NCI-H345 (cell line): ENCODE measurements around the gene MCUR1.
"Not testable (repeated sequence)": the region's sequence is repeated elsewhere in the genome, so short reads cannot be mapped to it uniquely, and the experiment has no call there.

Source experiments
- DNase-seq: peaks from one replicate; lab custom pipeline; 2025; lab: John Stamatoyannopoulos, UW

Gene MCUR1, protein sequence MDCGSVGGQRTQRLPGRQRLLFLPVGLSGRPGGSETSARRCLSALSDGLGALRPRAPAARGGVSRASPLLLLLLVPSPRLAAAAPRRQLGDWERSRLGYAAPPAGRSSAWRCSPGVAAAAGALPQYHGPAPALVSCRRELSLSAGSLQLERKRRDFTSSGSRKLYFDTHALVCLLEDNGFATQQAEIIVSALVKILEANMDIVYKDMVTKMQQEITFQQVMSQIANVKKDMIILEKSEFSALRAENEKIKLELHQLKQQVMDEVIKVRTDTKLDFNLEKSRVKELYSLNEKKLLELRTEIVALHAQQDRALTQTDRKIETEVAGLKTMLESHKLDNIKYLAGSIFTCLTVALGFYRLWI

DNA sequence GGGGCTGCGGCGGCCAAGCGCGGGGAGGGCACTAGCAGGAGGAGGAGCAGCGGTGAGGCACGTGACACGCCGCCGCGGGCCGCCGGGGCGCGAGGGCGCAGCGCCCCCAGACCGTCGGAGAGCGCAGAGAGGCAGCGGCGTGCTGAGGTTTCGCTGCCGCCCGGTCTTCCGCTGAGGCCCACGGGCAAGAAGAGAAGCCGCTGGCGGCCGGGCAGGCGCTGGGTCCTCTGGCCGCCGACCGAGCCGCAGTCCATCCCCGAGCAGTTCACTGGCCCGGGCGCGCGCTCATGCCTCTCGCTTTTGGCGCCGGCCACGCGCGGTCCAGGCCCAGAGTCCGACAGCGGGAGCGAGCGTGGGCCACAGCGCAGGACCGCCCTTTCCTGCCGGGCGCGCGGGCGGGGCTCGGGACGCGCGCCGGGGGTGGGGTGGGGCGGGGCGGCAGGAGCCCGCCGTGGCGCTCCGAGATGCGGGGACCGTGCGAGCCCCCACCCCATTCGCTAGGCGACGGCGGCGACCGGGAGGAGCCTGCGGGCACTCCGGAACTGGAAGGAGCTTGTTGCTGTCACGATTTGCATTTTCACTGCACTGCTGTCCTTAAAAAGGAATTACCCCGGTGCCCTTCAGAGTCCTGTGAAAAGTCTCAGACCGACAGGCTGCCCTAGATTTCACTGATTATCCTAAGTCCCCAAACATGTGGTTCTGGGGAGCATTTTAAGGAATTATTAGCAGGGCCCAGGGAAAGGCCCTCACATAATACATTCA is at the start of gene MCUR1:
Gene MCUR1 (minus strand): TSS at position 382 of the 762 bp plus-strand sequence. CDS start 128 bp downstream, at position 254.
- peak; percentile 58 for DNase-seq

DNA sequence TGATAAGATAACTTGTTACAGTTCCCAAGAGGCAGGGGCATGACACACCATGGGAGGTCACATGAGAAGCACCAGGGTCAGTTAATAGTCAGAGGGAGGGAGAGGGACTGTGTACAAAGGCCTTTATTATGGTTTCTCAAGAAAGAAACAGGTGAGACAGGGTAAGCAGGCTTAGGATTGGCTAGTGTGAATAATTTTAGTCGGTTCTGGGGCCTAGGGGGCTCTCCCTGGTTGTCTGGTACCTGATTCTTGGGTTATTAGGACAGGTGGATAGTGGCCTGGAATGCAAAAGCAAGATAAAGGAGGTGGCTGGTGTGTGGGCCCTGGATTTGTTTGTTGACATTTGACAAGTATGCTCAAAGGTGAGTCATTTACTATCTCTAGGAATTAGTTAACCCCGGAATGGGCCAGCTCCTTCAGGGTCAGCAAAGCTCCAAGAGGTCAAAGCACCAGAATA is 49.4 kb upstream of the MCUR1 start:
- DNase-seq = no peak

DNA sequence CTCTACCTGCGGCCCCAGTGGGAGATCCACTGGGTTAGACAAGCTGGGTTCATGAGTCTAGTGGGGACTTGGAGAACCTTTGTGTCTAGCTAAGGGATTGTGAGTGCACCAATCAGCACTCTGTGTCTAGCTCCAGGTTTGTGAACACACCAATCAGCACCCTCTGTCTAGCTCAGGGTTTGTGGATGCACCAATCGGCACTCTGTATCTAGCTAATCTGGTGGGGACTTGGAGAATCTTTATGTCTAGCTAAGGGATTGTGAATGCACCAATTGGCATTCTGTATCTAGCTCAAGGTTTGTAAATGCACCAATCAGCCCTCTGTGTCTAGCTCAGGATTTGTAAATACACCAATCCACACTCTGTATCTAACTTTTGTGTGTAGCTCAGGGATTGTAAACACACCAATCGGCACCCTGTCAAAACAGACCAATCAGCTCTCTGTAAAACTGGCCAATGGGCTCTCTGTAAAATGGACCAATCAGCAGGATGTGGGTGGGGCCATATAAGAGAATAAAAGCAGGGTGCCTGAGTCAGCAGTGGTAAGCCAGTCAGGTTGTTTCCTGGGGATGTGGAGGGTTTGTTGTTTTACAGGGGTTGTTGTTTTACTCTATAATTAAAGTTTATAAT is 46.3 kb upstream of the MCUR1 start:
- not testable (repeated sequence) for DNase-seq

DNA sequence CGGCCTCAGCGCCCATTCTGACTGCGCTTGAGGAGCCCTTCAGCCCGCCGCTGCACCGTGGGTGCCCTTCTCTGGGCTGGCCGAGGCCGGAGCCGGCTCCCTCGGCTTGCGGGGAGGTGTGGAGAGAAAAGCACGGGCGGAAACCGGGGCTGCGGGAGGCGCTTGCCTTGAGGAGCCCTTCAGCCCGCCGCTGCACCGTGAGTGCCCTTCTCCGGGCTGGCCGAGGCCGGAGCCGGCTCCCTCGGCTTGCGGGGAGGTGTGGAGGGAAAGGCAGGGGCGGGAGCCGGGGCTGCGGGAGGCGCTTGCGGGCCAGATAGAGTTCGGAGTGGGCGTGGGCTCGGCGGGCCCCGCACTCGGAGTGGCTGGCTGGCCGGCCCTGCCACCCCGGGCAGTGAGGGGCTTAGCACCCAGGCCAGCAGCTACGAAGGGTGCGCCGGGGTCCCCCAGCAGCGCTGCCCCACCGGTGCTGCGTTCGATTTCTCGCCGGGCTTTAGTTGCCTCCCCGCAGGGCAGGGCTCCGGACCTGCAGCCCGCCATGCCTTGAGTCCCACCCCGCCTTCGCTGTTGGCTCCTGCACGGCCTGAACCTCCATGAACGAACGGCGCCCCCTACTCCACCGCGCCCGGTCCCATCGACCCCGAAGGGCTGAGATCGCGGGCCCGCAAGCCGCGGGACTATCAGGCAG is 45.7 kb upstream of the MCUR1 start:
- no peak for DNase-seq

DNA sequence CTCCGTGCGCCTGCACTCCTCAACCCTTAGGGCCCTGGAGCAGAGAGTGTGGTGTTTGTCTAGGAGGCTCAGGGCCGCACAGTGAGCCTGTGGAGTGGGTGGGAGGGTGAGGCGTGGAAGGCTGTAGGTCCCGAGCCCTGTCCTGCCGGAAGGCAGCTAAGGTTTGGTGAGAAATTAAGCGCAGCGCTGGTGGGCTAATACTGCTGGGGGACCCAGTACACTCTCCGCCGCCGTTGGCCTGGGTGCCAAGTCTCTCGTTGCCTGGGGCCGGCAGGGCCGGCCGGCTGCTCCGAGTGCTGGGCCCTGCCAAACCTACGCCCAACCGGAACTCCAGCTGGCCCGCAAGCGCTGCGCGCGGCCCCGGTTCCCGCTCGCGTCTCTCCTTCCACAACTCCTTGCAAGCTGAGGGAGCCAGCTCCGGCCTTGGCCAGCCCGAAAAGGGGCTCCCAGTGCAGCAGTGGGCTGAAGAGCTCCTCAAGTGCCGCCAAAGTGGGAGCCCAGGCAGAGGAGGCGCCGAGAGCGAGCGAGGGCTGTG is 40.4 kb upstream of the MCUR1 start:
- no peak for DNase-seq

DNA sequence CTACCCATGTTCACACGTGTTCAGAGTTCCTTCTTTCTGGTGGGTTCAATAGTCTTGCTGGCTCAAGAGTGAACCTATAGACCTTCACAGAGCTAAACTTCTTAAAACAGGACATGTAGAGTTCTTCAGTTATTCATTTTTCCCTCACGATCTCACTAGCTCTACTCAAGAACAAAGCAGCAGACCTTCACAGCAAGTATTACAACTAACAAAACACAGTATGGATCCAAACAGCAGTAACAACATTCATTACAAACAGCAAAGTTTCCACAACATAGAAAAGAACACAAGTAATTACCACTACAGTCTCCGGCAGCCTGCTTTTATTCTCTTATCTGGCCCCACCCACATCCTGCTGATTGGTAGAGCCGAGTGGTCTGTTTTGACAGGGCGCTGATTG is 39.5 kb upstream of the MCUR1 start:
- DNase-seq = no peak

DNA sequence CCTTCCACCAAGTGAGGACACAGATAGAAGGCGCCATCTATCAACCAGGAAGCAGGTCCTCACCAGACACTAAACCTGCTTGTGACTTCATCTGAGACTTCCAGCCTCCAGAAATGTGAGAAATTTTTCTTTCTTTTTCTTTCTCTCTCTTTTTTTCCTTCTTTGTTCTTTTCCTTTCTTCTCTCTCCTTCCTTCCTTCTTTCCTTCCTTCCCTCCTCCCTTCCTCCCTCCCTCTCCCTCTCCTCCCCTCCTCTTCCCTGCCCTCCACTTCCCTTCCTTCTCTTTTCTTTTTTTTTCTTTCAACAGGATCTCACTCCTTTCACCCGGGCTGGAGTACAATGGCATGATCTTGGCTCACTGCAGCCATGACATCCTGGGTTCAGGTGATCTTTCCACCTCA is 37.4 kb upstream of the MCUR1 start:
- no peak for DNase-seq

DNA sequence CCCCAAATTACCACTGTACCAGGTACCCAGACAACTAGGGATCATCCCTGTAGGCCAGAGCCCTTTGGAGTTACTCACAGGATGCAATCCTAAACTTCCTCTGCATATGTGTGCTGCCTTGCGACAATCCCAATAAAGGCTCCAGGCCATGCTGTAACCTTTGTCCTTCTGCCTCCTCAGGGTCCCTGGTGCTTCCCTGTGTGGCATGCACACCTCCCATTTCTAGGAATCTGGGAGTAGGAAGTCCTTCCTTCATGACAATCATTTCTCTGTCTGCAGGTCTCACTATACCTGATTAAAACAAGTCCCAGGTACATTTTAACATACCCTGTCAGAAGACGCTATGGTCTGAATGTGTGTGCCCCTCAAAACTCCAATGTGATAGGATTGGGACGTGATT is 37.0 kb upstream of the MCUR1 start:
- no peak for DNase-seq

DNA sequence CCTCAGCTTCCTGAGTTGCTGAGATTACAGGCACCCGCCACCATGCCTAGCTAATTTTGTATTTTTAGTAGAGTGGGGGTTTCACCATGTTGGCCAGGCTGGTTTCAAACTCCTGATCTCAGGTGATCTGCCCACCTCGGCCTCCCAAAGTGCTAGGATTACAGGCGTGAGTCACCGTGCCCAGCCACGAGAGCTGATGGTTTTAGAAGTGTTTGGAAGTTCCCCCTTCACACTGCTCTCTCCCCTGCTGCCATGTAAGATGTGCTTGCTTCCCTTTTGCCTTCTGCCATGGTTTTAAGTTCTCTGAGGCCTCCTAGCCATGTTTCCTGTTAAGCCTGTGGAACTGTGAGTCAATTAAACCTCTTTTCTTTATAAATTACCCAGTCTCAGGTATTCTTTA is 36.3 kb upstream of the MCUR1 start:
- not testable (repeated sequence) for DNase-seq

DNA sequence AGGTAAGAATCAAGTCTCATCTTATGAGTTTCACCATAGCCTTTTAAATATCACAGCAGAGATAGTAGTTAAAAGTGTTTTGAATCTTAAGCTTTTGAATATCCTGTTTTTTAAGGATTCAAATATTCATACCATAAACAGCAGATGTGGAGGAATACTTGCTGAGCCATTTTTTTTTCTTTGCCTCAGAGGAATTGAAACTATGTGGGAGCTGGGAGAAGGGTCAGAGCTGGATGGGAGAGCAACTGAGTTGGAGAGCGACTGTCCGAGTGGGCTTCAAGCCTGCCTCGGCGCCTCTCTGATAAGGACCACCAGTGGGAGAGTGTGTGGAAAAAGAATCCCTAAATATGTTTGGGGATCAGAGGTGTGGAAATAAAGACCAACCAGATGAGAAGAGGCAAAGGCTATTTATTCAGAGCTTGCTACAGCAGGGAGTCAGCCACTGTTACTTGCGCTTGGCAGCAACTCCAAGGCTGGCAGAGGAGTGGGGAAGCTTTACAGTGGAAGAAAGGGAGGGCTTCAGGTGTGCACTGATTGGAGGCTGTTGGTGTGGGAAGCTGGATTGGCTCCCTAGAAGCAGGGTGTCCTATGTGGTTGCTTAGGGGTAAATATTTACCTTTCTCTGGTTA is 34.3 kb upstream of the MCUR1 start:
- DNase-seq = no peak

DNA sequence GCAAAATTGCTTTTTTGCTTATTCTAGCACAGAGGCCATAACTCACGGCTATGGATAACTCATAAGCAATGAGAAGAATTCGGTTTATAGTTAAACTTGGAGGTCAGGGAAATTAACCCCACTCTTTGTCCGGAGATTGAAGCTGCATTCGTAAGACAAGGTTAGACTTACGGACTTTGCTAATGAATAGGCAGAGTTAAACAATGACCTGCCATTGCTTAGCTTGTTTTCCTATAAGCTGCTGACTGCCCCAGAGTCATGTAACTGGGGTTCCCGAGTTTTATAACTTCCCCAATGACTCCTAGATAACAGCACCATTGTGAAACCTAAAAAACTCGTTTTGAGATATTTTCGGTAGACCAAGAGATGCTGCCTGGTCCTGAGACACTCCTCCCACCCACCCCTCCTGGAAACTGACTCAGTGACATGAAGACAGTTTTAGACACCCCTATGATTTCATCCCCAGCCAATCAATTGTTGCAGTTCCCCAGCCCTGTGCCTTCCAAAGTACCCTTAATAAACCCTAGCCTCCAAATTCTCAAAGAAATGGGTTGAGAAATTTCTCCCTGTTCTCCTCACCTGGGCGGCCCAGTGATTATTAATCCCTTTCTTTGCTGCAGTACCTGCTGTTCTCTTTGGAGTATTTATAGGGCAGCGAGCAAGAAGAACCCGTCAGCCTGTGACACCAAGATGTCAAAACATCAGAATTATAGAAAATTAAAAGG is 33.1 kb upstream of the MCUR1 start:
- no peak for DNase-seq

DNA sequence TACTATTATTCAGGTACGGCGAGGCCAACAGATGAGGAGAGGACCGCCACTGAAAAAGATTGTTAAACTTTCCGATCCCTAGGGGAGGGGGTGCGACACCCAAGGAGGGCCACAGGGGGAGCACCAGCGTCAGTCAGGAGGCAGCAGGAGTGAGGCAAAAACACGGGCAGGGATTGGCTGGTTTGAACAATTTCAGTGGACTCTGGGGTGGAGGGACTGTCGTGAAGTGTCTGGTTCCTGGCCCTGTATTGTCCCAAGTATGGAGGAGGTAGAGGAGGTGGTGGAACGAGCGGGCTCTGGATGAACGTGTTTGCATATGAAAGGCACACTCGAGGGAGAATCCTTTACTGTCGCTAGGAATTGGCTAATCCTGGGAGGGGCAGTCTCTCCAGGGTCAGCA is 32.5 kb upstream of the MCUR1 start:
- DNase-seq = no peak

DNA sequence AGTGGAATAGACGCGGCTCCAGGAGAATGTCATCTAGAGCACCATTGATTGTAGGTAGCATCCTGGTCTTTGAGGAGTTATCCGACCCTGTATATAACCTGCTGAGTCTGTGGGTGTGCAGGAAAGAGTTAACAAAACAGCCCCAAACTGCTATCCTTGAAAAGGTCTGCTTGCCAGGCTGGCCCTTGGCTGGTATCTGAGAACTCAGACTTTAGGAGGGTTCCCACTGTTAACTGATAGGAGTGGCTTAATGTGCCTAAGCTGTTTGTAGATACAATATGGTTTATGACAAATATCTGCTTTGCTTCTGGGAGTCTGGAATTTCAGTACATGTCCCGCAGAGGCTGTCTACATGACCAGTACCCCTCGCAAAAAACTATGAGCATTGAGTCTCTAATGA is 27.6 kb upstream of the MCUR1 start:
- DNase-seq = no peak

DNA sequence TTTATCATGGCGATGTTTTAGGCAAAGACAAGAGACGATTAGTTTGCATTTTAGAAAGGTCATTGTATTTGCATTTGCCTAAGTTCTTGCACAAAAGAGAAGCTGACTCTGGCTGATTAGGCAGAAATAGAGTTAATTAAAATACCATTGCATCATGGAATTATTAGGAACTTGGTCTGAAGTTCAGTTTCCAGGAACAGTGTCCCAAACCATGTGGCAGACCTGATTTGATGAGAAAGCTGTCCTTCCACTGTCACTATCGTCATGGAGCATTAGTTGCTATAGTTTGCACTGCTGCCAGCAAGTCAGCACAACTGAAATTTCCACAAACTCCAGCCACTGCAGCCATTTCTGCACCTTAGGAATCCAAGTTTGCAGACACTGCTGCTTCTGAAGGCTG is 24.3 kb upstream of the MCUR1 start:
- DNase-seq = no peak

DNA sequence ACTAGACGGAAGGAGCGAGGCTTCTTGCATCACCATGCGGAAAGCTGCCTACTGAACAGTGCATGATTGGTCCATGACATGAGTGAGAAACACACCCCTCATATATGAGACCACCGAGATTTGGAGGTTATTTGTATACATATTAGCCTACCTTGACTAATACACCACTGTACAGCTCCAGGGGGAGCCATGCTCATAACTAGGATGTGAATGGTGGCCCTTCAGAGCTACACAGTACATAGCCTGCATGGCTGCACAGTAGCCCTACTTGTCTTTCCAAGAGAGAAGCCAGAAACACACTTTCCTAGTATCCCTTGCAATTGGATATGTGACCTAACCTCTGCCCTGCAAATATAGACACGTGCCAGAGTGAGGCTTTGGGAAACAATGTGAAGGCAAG is 21.8 kb upstream of the MCUR1 start:
- DNase-seq = no peak

DNA sequence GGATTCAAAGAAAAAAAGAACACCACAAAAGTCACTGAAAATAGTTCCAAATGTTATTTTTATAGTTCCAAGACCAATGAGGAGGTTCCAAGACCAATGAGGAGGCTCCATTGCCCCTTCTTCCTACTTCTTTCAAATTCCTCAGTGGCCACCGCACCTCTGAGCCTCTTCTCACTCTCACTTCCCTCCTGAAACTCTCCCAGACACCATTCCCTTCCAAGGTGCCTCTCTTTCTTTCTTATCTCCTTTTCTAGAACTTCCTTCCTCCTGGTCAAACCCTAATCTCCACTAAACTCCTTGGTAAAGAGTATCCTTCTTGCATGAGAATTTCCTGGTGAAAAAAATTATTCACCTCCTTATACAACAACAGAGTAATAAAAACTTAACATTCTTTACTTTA is 20.4 kb upstream of the MCUR1 start:
- DNase-seq = no peak

DNA sequence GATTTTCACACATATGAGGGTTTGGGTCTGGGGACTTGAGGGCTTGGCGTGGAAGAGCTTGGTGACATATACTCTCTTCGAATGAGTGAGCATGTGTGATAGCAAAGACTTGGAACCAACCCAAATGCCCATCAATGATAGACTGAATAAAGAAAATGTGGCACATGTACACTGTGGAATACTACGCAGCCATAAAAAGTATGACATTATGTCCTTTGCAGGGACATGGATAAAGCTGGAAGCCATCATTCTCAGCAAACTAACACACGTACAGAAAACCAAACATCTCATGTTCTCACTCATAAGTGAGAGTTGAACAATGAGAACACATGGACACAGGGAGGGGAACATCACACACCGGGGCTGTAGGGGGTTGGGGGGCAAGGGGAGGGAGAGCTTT is 19.7 kb upstream of the MCUR1 start:
- DNase-seq = not testable (repeated sequence)

DNA sequence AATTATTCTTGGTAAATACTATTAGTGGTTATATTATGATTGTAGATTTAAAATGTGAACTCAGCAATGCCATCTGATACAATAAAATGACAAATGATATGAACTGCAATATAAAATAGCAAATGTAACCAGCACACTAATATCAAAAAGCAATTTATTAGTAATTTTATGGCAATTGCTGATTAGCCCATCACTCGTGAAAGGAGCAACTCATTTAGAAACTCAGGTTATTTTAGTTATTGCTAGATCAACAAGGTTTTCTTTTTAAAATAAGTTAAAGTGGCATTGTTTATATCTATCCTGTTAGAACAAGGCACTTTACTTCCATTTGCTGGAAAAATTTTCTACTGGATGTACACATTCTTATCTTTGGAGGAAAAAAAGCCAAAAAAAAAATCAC is 18.4 kb upstream of the MCUR1 start:
- no peak for DNase-seq

DNA sequence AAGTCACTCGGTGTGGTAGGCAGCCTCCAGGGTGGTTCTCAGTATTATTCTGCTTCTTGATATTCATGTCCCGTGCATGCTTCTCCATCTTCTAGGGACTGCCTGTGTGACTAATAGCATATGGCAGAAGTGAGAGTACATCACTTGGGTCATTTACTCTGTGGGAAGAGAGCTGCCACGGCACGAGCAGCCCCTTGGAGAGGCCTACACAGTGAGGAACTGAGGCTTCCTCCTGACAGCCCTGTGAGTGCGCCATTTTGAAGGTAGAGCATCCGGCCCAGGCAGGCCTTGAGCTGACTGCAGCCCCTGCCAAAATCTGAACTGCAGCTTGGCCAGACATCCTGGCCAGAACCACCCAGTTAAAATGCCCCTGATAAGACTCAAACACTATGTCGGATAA is 17.3 kb upstream of the MCUR1 start:
- DNase-seq = no peak

DNA sequence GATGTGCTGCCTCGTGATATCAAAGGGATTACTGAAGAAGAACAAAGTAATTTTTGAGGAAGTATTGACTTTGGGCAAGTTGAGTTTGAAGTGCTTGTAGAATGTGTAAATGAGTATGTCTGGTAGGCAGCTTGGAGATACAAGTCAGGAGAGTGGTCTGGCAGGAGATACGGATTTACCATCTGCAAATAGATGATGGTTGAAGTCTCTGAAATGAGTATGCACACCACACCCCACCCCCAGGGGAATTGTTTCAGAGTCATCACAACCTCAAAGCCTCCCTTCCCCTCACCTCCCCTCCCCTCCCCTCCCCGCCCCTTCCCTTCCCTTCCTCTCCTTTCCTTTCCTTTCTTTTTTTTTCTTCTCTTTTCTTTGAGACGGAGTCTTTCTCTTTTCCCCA is 16.4 kb upstream of the MCUR1 start:
- DNase-seq = no peak

DNA sequence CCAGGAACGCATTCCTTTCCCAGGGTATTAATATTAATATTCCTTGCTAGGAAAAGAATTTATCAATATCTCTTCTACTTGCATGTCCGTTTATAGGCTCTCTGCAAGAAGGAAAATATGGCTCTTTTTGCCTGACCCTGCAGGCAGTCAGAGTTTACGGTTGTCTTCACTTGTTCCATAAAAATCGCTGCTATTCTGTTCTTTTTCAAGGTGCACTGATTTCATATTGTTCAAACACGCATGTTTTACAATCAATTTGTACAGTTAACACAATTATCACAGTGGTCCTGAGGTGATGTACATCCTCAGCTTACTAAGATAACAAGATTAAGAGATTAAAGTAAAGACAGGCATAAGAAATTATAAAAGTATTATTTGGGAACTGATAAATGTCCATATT is 15.1 kb upstream of the MCUR1 start:
- DNase-seq = not testable (repeated sequence)
